H9 (cell line): ENCODE results near the gene NDOR1. TPM values are rescaled to one million over a fixed set of nuclear protein-coding genes. Genes with fewer than 3 reads are reported as not detected.

Experiments used
- DNase-seq: peaks from one replicate; pipeline ENCODE4 v3.0.0-alpha.2; 2017
- H2AFZ ChIP-seq: one replicate; pipeline ENCODE4 v1.6.1; 2013; ENCODE audit warnings: mild to moderate bottlenecking, low read length, control low read depth, moderate library complexity
- H2AK5ac ChIP-seq: 2 replicates; pipeline ENCODE4 v1.6.1; 2013; ENCODE audit warnings: low read length, control low read depth, mixed read lengths; ENCODE audit not compliant: insufficient read length
- H2BK120ac ChIP-seq: one replicate; pipeline ENCODE4 v1.6.1; 2013; ENCODE audit warnings: low read depth, mild to moderate bottlenecking, low read length, control low read depth, inconsistent platforms; ENCODE audit not compliant: poor library complexity, severe bottlenecking
- H2BK12ac ChIP-seq: 2 replicates; pipeline ENCODE4 v1.6.1; 2013; ENCODE audit warnings: low read length, control low read depth, mixed read lengths, low read depth; ENCODE audit not compliant: insufficient read length
- H2BK15ac ChIP-seq: 2 replicates; pipeline ENCODE4 v1.6.1; 2013; ENCODE audit warnings: low read depth, low read length, control low read depth
- H2BK20ac ChIP-seq: one replicate; pipeline ENCODE4 v1.6.1; 2013; ENCODE audit warnings: low read depth, mild to moderate bottlenecking, low read length, control low read depth, inconsistent platforms; ENCODE audit not compliant: poor library complexity, severe bottlenecking
- H2BK5ac ChIP-seq: 2 replicates; pipeline ENCODE4 v1.6.1; 2013; ENCODE audit warnings: low read length, control low read depth, mixed read lengths; ENCODE audit not compliant: insufficient read length
- H3K14ac ChIP-seq: 2 replicates; pipeline ENCODE4 v1.6.1; 2013; ENCODE audit warnings: low read length, control low read depth; ENCODE audit not compliant: insufficient read depth
- H3K18ac ChIP-seq: 2 replicates; pipeline ENCODE4 v1.6.1; 2013; ENCODE audit warnings: low read depth, mild to moderate bottlenecking, mixed read lengths, low read length, control low read depth; ENCODE audit not compliant: insufficient read length
- H3K23ac ChIP-seq: 2 replicates; pipeline ENCODE4 v1.6.1; 2013; ENCODE audit warnings: low read length, control low read depth, mixed read lengths, low read depth; ENCODE audit not compliant: insufficient read length
- H3K23me2 ChIP-seq: 2 replicates; pipeline ENCODE4 v1.6.1; 2013; ENCODE audit warnings: low read depth, mild to moderate bottlenecking, mixed read lengths, low read length, control low read depth; ENCODE audit not compliant: insufficient read length, poor library complexity, severe bottlenecking
- H3K27ac ChIP-seq: 2 replicates; pipeline ENCODE4 v1.5.1; 2013; ENCODE audit warnings: low read length, control low read depth, mixed read lengths, low read depth; ENCODE audit not compliant: insufficient read length
- H3K27me3 ChIP-seq: 2 replicates; pipeline ENCODE4 v1.6.1; 2013; ENCODE audit warnings: low read length, control low read depth, inconsistent platforms; ENCODE audit not compliant: insufficient read depth
- H3K4ac ChIP-seq: 2 replicates; pipeline ENCODE4 v1.6.1; 2013; ENCODE audit warnings: low read depth, mild to moderate bottlenecking, control low read depth, inconsistent platforms, low read length, moderate library complexity
- H3K4me1 ChIP-seq: 2 replicates; pipeline ENCODE4 v1.6.1; 2013; ENCODE audit warnings: low read length, control low read depth, inconsistent platforms; ENCODE audit not compliant: insufficient read depth
- H3K4me2 ChIP-seq: 2 replicates; pipeline ENCODE4 v1.6.1; 2013; ENCODE audit warnings: low read length, control low read depth, mixed read lengths; ENCODE audit not compliant: insufficient read length, insufficient read depth
- H3K56ac ChIP-seq: 2 replicates; pipeline ENCODE4 v1.6.1; 2013; ENCODE audit warnings: low read depth, mild to moderate bottlenecking, mixed read lengths, low read length, control low read depth; ENCODE audit not compliant: insufficient read length
- H3K79me1 ChIP-seq: 2 replicates; pipeline ENCODE4 v1.6.1; 2013; ENCODE audit warnings: low read depth, mild to moderate bottlenecking, moderate library complexity, low read length, control low read depth, inconsistent platforms; ENCODE audit not compliant: insufficient read depth, poor library complexity, severe bottlenecking
- H3K79me2 ChIP-seq: 2 replicates; pipeline ENCODE4 v1.6.1; 2013; ENCODE audit warnings: low read length, control low read depth, inconsistent platforms; ENCODE audit not compliant: insufficient read depth
- H3K9ac ChIP-seq: 2 replicates; pipeline ENCODE4 v1.6.1; 2013; ENCODE audit warnings: low read length, control low read depth, mixed read lengths; ENCODE audit not compliant: insufficient read length; ENCODE audit errors: extremely low read depth
- H3K9me3 ChIP-seq: one replicate; pipeline ENCODE4 v1.6.1; 2013; ENCODE audit warnings: low read depth, low read length, inconsistent platforms; ENCODE audit not compliant: control insufficient read depth
- H3T11ph ChIP-seq: one replicate; pipeline ENCODE4 v1.6.1; 2013; ENCODE audit warnings: mild to moderate bottlenecking, low read length, control low read depth, inconsistent platforms
- H4K20me1 ChIP-seq: one replicate; pipeline ENCODE4 v1.6.1; 2013; ENCODE audit not compliant: control insufficient read depth, insufficient read length, insufficient read depth
- H4K5ac ChIP-seq: 2 replicates; pipeline ENCODE4 v1.6.1; 2013; ENCODE audit warnings: low read depth, mild to moderate bottlenecking, mixed read lengths, low read length, control low read depth; ENCODE audit not compliant: insufficient read length
- H4K8ac ChIP-seq: replicated peaks from 2 replicates; pipeline ENCODE4 v1.6.1; 2013; ENCODE audit warnings: low read length, control low read depth, mixed read lengths, low read depth; ENCODE audit not compliant: insufficient read length
- H4K91ac ChIP-seq: 2 replicates; pipeline ENCODE4 v1.6.1; 2013; ENCODE audit warnings: low read depth, mild to moderate bottlenecking, moderate library complexity, mixed read lengths, low read length, control low read depth; ENCODE audit not compliant: insufficient read length
- H3K27ac Mint-ChIP-seq, 3 experiments: 2 replicates in 2 of 3; 3 replicates in 1 of 3; pipeline ENCODE4 v1.8.0; 2020 to 2021; ENCODE audit warnings: mixed read lengths in 3 of 3, mild to moderate bottlenecking in 1 of 3, moderate library complexity in 1 of 3
- H3K27me3 Mint-ChIP-seq: 2 replicates; pipeline ENCODE4 v1.8.0; 2021; ENCODE audit warnings: low read depth, mild to moderate bottlenecking, moderate library complexity, mixed read lengths
- H3K36me3 Mint-ChIP-seq, 3 experiments: 2 replicates in 2 of 3; 3 replicates in 1 of 3; pipeline ENCODE4 v1.8.0; 2020 to 2021; ENCODE audit warnings: low read depth in 3 of 3, mixed read lengths in 3 of 3; ENCODE audit not compliant: insufficient read depth in 1 of 3
- H3K4me1 Mint-ChIP-seq, 2 experiments: 2 replicates each; pipeline ENCODE4 v1.8.0; 2020; ENCODE audit warnings: mixed read lengths in 2 of 2
- H3K4me3 Mint-ChIP-seq, 2 experiments: 2 replicates in 1 of 2; 3 replicates in 1 of 2; pipeline ENCODE4 v1.8.0; 2020 to 2021; ENCODE audit warnings: mild to moderate bottlenecking in 2 of 2, mixed read lengths in 2 of 2, moderate library complexity in 1 of 2
- H3K9me3 Mint-ChIP-seq, 2 experiments: 2 replicates in 1 of 2; 3 replicates in 1 of 2; pipeline ENCODE4 v1.8.0; 2020; ENCODE audit warnings: mild to moderate bottlenecking in 2 of 2, mixed read lengths in 2 of 2, moderate library complexity in 1 of 2
- CTCF ChIP-seq: fragments of 200-600 bp; sonication (generic); conservative IDR thresholded peaks from 3 replicates; pipeline ENCODE4 v1.8.0; 2021; ENCODE audit warnings: antibody characterized with exemption, mild to moderate bottlenecking
- WGBS: extraction: QIAGEN DNeasy Blood & Tissue Kit; methylation state at CpG from one replicate; pipeline ENCODE4 v1.1.7; 2013; ENCODE audit warnings: missing lambda C conversion rate, low lambda C conversion rate, mixed read lengths; ENCODE audit not compliant: insufficient read length; ENCODE audit errors: extremely low coverage; 5-methylcytosine and 5-hydroxymethylcytosine counted together
- total RNA-seq: library from RNA; stranded (reverse); gene quantifications from 2 replicates; pipeline ENCODE4 v1.2.1, GENCODE V29; 2021

NDOR1 gene
- total RNA-seq, 1 experiment from 2014 or later = 44.1 TPM

GRCh38 chr9:137232510-137232909 lies 27.0 kb downstream of the NDOR1 start:
- TF ChIP-seq CTCF = no peak
- H3K9ac ChIP-seq = no peak overlapping the region
- Mint-ChIP-seq H3K4me3 (no peak overlapping the region), H3K27ac (no peak overlapping the region), H3K4me1 (peaks cover 7 to 13% of the 10 kb centered on the region in 2 experiments), H3K36me3 (no peaks in the 10 kb centered on the region), H3K9me3 (no peaks in the 10 kb centered on the region), H3K27me3 (peaks cover 7% of the 10 kb centered on the region)
- no peak overlapping the region for H3K4me2 ChIP-seq
- no peak overlapping the region for H3K18ac ChIP-seq
- no peak overlapping the region for H4K5ac ChIP-seq
- H2BK120ac ChIP-seq = no peak overlapping the region
- no peak overlapping the region for H4K8ac ChIP-seq
- H3K9me3 ChIP-seq = no peaks in the 10 kb centered on the region
- no peak overlapping the region for H4K91ac ChIP-seq
- no peak overlapping the region for H3K27ac ChIP-seq
- H2BK5ac ChIP-seq = no peak overlapping the region
- H2BK15ac ChIP-seq = peak overlapping the region; percentile 71; the same call in 1 of the 2 replicates
- H2BK12ac ChIP-seq = no peak overlapping the region
- H3K23me2 ChIP-seq = no peaks in the 10 kb centered on the region
- no peaks in the 10 kb centered on the region for H3K79me2 ChIP-seq
- no peak overlapping the region for H2BK20ac ChIP-seq
- no peaks in the 10 kb centered on the region for H3K79me1 ChIP-seq
- H3T11ph ChIP-seq = no peak overlapping the region
- no peaks in the 10 kb centered on the region for H4K20me1 ChIP-seq
- no peak for DNase-seq
- H2AFZ ChIP-seq = no peak overlapping the region
- H3K27me3 ChIP-seq = no peaks in the 10 kb centered on the region
- H3K4me1 ChIP-seq = peaks cover 3% of the 10 kb centered on the region; the same call in 1 of the 2 replicates
- H3K23ac ChIP-seq = no peak overlapping the region
- no peak overlapping the region for H3K56ac ChIP-seq
- H2AK5ac ChIP-seq = no peak overlapping the region
- no peak overlapping the region for H3K4ac ChIP-seq
- WGBS = no CpG with 5 or more reads among the region's 24 CpGs
- H3K14ac ChIP-seq = no peak overlapping the region
